ENCODE results near the gene PGLYRP4. TPM values are rescaled to one million over a fixed set of nuclear protein-coding genes. Genes with fewer than 3 reads are reported as not detected.

Gene PGLYRP4
- total RNA-seq, 1 experiment from 2014 or later: not detected

DNA sequence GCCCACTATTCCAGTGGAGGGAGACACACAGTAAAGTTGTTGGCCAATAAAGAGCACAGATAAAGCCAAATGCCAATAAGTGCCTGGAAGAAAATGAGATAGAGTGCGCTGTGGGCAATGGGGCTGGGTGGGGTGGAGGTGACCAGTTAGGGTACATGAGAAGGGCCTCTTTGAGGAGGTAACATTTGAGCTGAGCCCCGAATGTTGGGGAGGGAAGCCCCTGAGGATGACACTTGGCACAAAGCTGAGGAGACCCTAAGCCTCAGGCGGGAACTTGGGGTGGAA is 10.0 kb upstream of the PGLYRP4 start:
- POLR2A ChIA-PET: no interaction called here
- no peak overlapping the region for H3K27ac Mint-ChIP-seq

DNA sequence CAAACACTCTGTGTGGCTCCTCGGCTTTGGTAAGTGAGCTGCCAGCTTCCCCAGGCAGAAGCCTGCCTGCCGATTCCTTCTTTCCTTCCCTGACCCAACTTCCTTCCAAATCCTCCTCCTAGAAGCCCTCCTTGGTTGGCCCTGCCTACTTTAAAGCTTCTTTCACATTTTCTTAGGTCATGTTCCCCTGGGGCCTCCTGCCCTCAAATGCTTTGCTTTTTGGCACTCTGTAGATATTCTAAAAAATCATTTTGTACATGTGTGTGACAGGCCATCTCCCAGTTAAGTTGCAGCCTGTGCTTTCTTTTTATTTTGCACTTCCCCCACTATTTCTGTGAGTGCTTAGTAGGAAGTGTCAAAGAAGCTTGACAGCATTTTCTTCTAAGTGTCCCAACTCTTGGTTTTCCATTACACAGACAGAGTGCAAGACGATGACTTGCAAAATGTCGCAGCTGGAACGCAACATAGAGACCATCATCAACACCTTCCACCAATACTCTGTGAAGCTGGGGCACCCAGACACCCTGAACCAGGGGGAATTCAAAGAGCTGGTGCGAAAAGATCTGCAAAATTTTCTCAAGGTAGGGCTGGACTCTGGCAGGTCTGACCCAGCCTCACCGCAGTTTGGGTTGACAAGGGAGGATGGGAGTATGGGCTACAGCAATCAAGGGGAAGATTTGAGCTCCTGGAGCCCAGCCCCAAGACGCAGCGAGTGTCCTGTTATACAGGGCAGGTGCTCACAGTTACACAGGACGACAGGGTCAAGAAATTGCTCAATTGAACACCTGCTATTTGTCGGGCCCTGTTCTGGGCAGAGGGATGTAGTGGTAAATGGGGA is 9.4 kb upstream of the PGLYRP4 start, which contains the start of gene S100A9:
Gene S100A9 (plus strand): TSS at position 2 of the 838 bp plus-strand sequence. CDS start 430 bp downstream, at position 432.
- no peak within 1 kb of the TSS for H3K4me3 Mint-ChIP-seq
- TF ChIP-seq JAZF1 (CRISPR knock-in tag; IDR thresholded peaks at IDR 0.05) (no peak), ZNF416 (CRISPR knock-in tag; IDR thresholded peaks at IDR 0.05) (no peak), FOXJ3 (CRISPR knock-in tag; IDR thresholded peaks at IDR 0.05; ENCODE audit: borderline replicate concordance) (no peak), ZNF671 (CRISPR knock-in tag; IDR thresholded peaks at IDR 0.05) (no peak), ZNF263 (CRISPR knock-in tag; IDR thresholded peaks at IDR 0.05; ENCODE audit: low read depth) (no peak), TEAD1 (CRISPR knock-in tag; IDR thresholded peaks at IDR 0.05) (no peak), NR1H2 (CRISPR knock-in tag; IDR thresholded peaks at IDR 0.05) (no peak)
- TF ChIP-seq, protein P1, sequence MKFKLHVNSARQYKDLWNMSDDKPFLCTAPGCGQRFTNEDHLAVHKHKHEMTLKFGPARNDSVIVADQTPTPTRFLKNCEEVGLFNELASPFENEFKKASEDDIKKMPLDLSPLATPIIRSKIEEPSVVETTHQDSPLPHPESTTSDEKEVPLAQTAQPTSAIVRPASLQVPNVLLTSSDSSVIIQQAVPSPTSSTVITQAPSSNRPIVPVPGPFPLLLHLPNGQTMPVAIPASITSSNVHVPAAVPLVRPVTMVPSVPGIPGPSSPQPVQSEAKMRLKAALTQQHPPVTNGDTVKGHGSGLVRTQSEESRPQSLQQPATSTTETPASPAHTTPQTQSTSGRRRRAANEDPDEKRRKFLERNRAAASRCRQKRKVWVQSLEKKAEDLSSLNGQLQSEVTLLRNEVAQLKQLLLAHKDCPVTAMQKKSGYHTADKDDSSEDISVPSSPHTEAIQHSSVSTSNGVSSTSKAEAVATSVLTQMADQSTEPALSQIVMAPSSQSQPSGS (CRISPR knock-in tag; IDR thresholded peaks at IDR 0.05; ENCODE audit: borderline replicate concordance, low read depth): no peak
- TF ChIP-seq, protein P2, sequence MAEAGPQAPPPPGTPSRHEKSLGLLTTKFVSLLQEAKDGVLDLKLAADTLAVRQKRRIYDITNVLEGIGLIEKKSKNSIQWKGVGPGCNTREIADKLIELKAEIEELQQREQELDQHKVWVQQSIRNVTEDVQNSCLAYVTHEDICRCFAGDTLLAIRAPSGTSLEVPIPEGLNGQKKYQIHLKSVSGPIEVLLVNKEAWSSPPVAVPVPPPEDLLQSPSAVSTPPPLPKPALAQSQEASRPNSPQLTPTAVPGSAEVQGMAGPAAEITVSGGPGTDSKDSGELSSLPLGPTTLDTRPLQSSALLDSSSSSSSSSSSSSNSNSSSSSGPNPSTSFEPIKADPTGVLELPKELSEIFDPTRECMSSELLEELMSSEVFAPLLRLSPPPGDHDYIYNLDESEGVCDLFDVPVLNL (CRISPR knock-in tag; IDR thresholded peaks at IDR 0.05; ENCODE audit: borderline replicate concordance, low read depth): no peak
- TF ChIP-seq, protein P3, sequence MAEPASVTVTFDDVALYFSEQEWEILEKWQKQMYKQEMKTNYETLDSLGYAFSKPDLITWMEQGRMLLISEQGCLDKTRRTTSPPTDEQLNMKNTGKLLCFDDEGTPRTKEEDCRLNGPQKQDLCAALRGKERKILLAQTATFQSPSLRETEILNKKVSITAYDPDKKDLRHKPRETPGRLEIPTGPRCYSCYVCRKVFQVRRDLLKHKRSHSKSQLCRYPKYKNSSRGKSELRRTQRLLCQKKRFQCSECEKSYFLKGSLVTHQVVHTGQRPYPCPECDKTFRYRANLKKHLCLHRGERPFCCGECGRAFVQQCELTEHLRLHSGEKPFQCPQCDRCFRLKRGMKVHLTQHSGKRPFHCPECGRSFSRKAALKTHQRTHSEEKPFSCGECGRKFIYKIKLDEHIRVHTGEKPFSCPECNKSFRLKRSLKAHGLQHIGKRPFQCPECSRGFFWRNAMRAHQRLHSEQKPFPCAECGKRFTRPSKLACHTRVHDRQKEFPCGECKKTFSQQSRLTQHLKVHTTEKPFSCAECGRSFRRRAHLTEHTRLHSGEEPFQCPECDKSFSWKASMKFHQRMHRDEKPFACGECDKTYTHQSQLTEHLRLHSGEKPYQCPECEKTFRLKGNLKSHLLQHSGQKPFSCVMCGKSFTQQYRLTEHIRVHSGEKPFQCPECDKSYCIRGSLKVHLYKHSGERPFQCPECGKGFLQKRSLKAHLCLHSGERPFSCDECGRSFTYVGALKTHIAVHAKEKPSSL (CRISPR knock-in tag; conservative IDR thresholded peaks at IDR 0.05): no peak
- TF ChIP-seq, protein P4, sequence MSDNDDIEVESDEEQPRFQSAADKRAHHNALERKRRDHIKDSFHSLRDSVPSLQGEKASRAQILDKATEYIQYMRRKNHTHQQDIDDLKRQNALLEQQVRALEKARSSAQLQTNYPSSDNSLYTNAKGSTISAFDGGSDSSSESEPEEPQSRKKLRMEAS (CRISPR knock-in tag; IDR thresholded peaks at IDR 0.05): no peak
- TF ChIP-seq, protein P5, sequence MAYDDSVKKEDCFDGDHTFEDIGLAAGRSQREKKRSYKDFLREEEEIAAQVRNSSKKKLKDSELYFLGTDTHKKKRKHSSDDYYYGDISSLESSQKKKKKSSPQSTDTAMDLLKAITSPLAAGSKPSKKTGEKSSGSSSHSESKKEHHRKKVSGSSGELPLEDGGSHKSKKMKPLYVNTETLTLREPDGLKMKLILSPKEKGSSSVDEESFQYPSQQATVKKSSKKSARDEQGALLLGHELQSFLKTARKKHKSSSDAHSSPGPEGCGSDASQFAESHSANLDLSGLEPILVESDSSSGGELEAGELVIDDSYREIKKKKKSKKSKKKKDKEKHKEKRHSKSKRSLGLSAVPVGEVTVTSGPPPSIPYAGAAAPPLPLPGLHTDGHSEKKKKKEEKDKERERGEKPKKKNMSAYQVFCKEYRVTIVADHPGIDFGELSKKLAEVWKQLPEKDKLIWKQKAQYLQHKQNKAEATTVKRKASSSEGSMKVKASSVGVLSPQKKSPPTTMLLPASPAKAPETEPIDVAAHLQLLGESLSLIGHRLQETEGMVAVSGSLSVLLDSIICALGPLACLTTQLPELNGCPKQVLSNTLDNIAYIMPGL (CRISPR knock-in tag; IDR thresholded peaks at IDR 0.05): no peak
- ChIA-PET POLR2A (no interaction called here), CTCF (interaction anchor here (0.6 to 4.0 kb wide), 11 partner anchors 9 to 269 kb away, joined by 3 to 32 read pairs (median 5); partner anchors contain the start of genes PGLYRP4 and S100A13)
- no peaks in the 10 kb centered on the region for H3K36me3 Mint-ChIP-seq
- no peak for ATAC-seq
- H3K27ac Mint-ChIP-seq: no peak within 1 kb of the TSS
- H3K4me1 Mint-ChIP-seq: peaks cover 6% of the 10 kb centered on the region; the same call in 1 of the 2 replicates
- no peaks in the 10 kb centered on the region for H3K9me3 Mint-ChIP-seq
- DNase-seq (ENCODE audit: low spot score): no peak
- no peaks in the 10 kb centered on the region; the same call in 1 of the 2 replicates for H3K27me3 Mint-ChIP-seq (ENCODE audit: low read depth)

More for the DNA sequence above, 10.0 kb upstream of the PGLYRP4 start:
- CTCF ChIA-PET: interaction anchor here (1.6 to 4.0 kb wide), 4 partner anchors 35 to 152 kb away, joined by 5 to 32 read pairs (median 6); no protein-coding TSS in a partner anchor
- no peak for TF ChIP-seq ZNF423 (CRISPR knock-in tag; IDR thresholded peaks at IDR 0.05)
- no peak for TF ChIP-seq RORB (CRISPR knock-in tag; IDR thresholded peaks at IDR 0.05)
- no peak for TF ChIP-seq SP1 (CRISPR knock-in tag; conservative IDR thresholded peaks at IDR 0.05)
- TF ChIP-seq, protein P6, sequence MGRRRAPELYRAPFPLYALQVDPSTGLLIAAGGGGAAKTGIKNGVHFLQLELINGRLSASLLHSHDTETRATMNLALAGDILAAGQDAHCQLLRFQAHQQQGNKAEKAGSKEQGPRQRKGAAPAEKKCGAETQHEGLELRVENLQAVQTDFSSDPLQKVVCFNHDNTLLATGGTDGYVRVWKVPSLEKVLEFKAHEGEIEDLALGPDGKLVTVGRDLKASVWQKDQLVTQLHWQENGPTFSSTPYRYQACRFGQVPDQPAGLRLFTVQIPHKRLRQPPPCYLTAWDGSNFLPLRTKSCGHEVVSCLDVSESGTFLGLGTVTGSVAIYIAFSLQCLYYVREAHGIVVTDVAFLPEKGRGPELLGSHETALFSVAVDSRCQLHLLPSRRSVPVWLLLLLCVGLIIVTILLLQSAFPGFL (CRISPR knock-in tag; IDR thresholded peaks at IDR 0.05; ENCODE audit: borderline replicate concordance): no peak
- TF ChIP-seq GRHL2 (CRISPR knock-in tag; IDR thresholded peaks at IDR 0.05; ENCODE audit: insufficient replicate concordance, severe bottlenecking): no peak
- TF ChIP-seq KAT7 (CRISPR knock-in tag; IDR thresholded peaks at IDR 0.05; ENCODE audit: borderline replicate concordance): no peak
- no peak for TF ChIP-seq FOXP1 (CRISPR knock-in tag; IDR thresholded peaks at IDR 0.05; ENCODE audit: borderline replicate concordance)
- no peak for TF ChIP-seq NR2C2 (CRISPR knock-in tag; IDR thresholded peaks at IDR 0.05)
- TF ChIP-seq, protein P7, sequence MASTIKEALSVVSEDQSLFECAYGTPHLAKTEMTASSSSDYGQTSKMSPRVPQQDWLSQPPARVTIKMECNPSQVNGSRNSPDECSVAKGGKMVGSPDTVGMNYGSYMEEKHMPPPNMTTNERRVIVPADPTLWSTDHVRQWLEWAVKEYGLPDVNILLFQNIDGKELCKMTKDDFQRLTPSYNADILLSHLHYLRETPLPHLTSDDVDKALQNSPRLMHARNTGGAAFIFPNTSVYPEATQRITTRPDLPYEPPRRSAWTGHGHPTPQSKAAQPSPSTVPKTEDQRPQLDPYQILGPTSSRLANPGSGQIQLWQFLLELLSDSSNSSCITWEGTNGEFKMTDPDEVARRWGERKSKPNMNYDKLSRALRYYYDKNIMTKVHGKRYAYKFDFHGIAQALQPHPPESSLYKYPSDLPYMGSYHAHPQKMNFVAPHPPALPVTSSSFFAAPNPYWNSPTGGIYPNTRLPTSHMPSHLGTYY (CRISPR knock-in tag; IDR thresholded peaks at IDR 0.05): no peak
- TF ChIP-seq, protein P8, sequence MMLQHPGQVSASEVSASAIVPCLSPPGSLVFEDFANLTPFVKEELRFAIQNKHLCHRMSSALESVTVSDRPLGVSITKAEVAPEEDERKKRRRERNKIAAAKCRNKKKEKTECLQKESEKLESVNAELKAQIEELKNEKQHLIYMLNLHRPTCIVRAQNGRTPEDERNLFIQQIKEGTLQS (CRISPR knock-in tag; conservative IDR thresholded peaks at IDR 0.05): no peak
- no peak for TF ChIP-seq MXD4 (CRISPR knock-in tag; IDR thresholded peaks at IDR 0.05; ENCODE audit: borderline replicate concordance)
- TF ChIP-seq, protein P9, sequence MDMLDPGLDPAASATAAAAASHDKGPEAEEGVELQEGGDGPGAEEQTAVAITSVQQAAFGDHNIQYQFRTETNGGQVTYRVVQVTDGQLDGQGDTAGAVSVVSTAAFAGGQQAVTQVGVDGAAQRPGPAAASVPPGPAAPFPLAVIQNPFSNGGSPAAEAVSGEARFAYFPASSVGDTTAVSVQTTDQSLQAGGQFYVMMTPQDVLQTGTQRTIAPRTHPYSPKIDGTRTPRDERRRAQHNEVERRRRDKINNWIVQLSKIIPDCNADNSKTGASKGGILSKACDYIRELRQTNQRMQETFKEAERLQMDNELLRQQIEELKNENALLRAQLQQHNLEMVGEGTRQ (CRISPR knock-in tag; IDR thresholded peaks at IDR 0.05): no peak
- TF ChIP-seq, protein P10, sequence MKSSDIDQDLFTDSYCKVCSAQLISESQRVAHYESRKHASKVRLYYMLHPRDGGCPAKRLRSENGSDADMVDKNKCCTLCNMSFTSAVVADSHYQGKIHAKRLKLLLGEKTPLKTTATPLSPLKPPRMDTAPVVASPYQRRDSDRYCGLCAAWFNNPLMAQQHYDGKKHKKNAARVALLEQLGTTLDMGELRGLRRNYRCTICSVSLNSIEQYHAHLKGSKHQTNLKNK (CRISPR knock-in tag; IDR thresholded peaks at IDR 0.05): no peak
- no peak for TF ChIP-seq NFE2L1 (CRISPR knock-in tag; IDR thresholded peaks at IDR 0.05)
- no peak overlapping the region for H3K4me3 Mint-ChIP-seq
- ATAC-seq (no peak), DNase-seq (ENCODE audit: low spot score) (no peak)
- H3K9me3 Mint-ChIP-seq: no peaks in the 10 kb centered on the region
- H3K36me3 Mint-ChIP-seq: no peaks in the 10 kb centered on the region
- peaks cover 6% of the 10 kb centered on the region; the same call in 1 of the 2 replicates for H3K4me1 Mint-ChIP-seq
- no peaks in the 10 kb centered on the region; the same call in 1 of the 2 replicates for H3K27me3 Mint-ChIP-seq (ENCODE audit: low read depth)
